GM23338 (cell line): ENCODE data around the gene ABCD1. TPM values are rescaled to one million over a fixed set of nuclear protein-coding genes. Genes with fewer than 3 reads are reported as not detected.

Source experiments
- ATAC-seq: fragments of 200-7000 bp; cut with Tn5 transposase; 3 replicates; pipeline ENCODE4 v1.9.1; 2020
- DNase-seq: peaks from one replicate; pipeline ENCODE4 v3.0.0-alpha.2; 2015; ENCODE audit warnings: low spot score
- H2AFZ ChIP-seq: fragments of 200-600 bp; sonication (generic); 2 replicates; pipeline ENCODE4 v1.8.0; 2016; ENCODE audit warnings: antibody characterized with exemption, mild to moderate bottlenecking, moderate library complexity
- H3F3A ChIP-seq: fragments of 200-600 bp; sonication (generic); replicated peaks from 2 replicates; pipeline ENCODE4 v1.8.0; 2017; ENCODE audit warnings: antibody characterized with exemption, mixed run types, low read depth
- H3K27ac ChIP-seq: fragments of 200-600 bp; sonication (generic); 2 replicates; pipeline ENCODE4 v1.6.1; 2016; ENCODE audit warnings: low read depth
- H3K27me3 ChIP-seq: fragments of 200-600 bp; sonication (generic); 2 replicates; pipeline ENCODE4 v1.8.0; 2016; ENCODE audit warnings: mild to moderate bottlenecking, mixed run types, moderate library complexity; ENCODE audit not compliant: insufficient read depth
- H3K36me3 ChIP-seq: fragments of 200-600 bp; sonication (generic); 2 replicates; pipeline ENCODE4 v1.8.0; 2016; ENCODE audit warnings: mild to moderate bottlenecking; ENCODE audit not compliant: insufficient read depth
- H3K4me1 ChIP-seq: fragments of 200-600 bp; sonication (generic); 2 replicates; pipeline ENCODE4 v1.8.0; 2016; ENCODE audit warnings: mild to moderate bottlenecking, moderate library complexity; ENCODE audit not compliant: insufficient read depth
- H3K4me2 ChIP-seq: fragments of 200-600 bp; sonication (generic); 2 replicates; pipeline ENCODE4 v1.7.1; 2017; ENCODE audit warnings: mixed run types
- H3K4me3 ChIP-seq: fragments of 200-600 bp; sonication (generic); 2 replicates; pipeline ENCODE4 v1.6.1; 2016; ENCODE audit warnings: mixed run types
- H3K79me2 ChIP-seq: fragments of 200-600 bp; sonication (generic); replicated peaks from 2 replicates; pipeline ENCODE4 v1.8.0; 2017; ENCODE audit warnings: mild to moderate bottlenecking; ENCODE audit not compliant: insufficient read depth
- H3K9me2 ChIP-seq: fragments of 200-600 bp; sonication (generic); 2 replicates; pipeline ENCODE4 v1.8.0; 2017; ENCODE audit not compliant: insufficient read depth
- H4K20me1 ChIP-seq: fragments of 200-600 bp; sonication (generic); replicated peaks from 2 replicates; pipeline ENCODE4 v1.8.0; 2017; ENCODE audit warnings: mild to moderate bottlenecking; ENCODE audit not compliant: insufficient read depth
- H3K27ac Mint-ChIP-seq: 2 replicates; pipeline ENCODE4 v1.8.0; 2020; ENCODE audit warnings: inconsistent platforms, mild to moderate bottlenecking, moderate library complexity, mixed read lengths
- H3K27me3 Mint-ChIP-seq: 3 replicates; pipeline ENCODE4 v1.8.0; 2022; ENCODE audit warnings: low read depth, mild to moderate bottlenecking, moderate library complexity, mixed read lengths, inconsistent platforms; ENCODE audit not compliant: insufficient read depth, poor library complexity
- H3K36me3 Mint-ChIP-seq: 3 replicates; pipeline ENCODE4 v1.8.0; 2021; ENCODE audit warnings: low read depth, mild to moderate bottlenecking, inconsistent platforms, moderate library complexity, mixed read lengths
- H3K4me1 Mint-ChIP-seq: 3 replicates; pipeline ENCODE4 v1.8.0; 2020; ENCODE audit warnings: mild to moderate bottlenecking, inconsistent platforms, mixed read lengths
- H3K4me3 Mint-ChIP-seq: 3 replicates; pipeline ENCODE4 v1.8.0; 2021; ENCODE audit warnings: moderate library complexity, mild to moderate bottlenecking, inconsistent platforms, mixed read lengths
- H3K9me3 Mint-ChIP-seq: 3 replicates; pipeline ENCODE4 v1.8.0; 2020; ENCODE audit warnings: moderate library complexity, mild to moderate bottlenecking, inconsistent platforms, mixed read lengths
- CREB1 ChIP-seq: fragments of 250-450 bp; sonication (Bioruptor Pico); IDR thresholded peaks from 2 replicates; pipeline ENCODE4 v1.5.0; 2020; ENCODE audit warnings: low read depth, mild to moderate bottlenecking, moderate library complexity
- CTCF ChIP-seq, 2 experiments: fragments of 200-600 bp in 1 of 2; sonication (generic) in 1 of 2; conservative IDR thresholded peaks; 2 replicates each; pipeline versions ENCODE4 v1.5.1 to v1.6.1; 2016 to 2017; ENCODE audit warnings: antibody characterized with exemption in 2 of 2, low read depth in 2 of 2, mild to moderate bottlenecking in 2 of 2, moderate library complexity in 1 of 2
- ETS1 ChIP-seq: IDR thresholded peaks from 2 replicates; pipeline ENCODE4 v1.6.1; 2016; ENCODE audit warnings: antibody characterized with exemption
- EZH2 ChIP-seq: fragments of 200-600 bp; sonication (generic); IDR thresholded peaks from one replicate; pipeline ENCODE4 v1.8.0; 2017; ENCODE audit warnings: antibody characterized with exemption, mild to moderate bottlenecking, low read depth; ENCODE audit not compliant: unreplicated experiment
- EZH2phosphoT487 ChIP-seq: fragments of 200-600 bp; sonication (generic); IDR thresholded peaks from one replicate; pipeline ENCODE4 v1.8.1; 2018; ENCODE audit warnings: antibody characterized with exemption; ENCODE audit not compliant: unreplicated experiment
- JUNB ChIP-seq: IDR thresholded peaks from one replicate; pipeline ENCODE4 v1.6.1; 2016; ENCODE audit warnings: antibody characterized with exemption; ENCODE audit not compliant: unreplicated experiment
- NANOG ChIP-seq: IDR thresholded peaks from 2 replicates; pipeline ENCODE4 v1.6.1; 2016; ENCODE audit warnings: antibody characterized with exemption, borderline replicate concordance
- POLR2AphosphoS5 ChIP-seq: IDR thresholded peaks from 2 replicates; pipeline ENCODE4 v1.6.1; 2016; ENCODE audit warnings: antibody characterized with exemption, low read depth
- REST ChIP-seq: IDR thresholded peaks from one replicate; pipeline ENCODE4 v1.6.1; 2018; ENCODE audit warnings: antibody characterized with exemption; ENCODE audit not compliant: unreplicated experiment
- STAT1 ChIP-seq: IDR thresholded peaks from one replicate; pipeline ENCODE4 v1.6.1; 2016; ENCODE audit warnings: antibody characterized with exemption; ENCODE audit not compliant: unreplicated experiment
- ZNF114 ChIP-seq: fragments of 250-450 bp; sonication (Bioruptor Pico); IDR thresholded peaks from 2 replicates; pipeline ENCODE4 v1.5.0; 2020; ENCODE audit warnings: mild to moderate bottlenecking, moderate library complexity
- ZNF331 ChIP-seq: fragments of 250-450 bp; sonication (Bioruptor Pico); IDR thresholded peaks from 2 replicates; pipeline ENCODE4 v1.5.0; 2020; ENCODE audit warnings: low read depth, mild to moderate bottlenecking, moderate library complexity
- polyA plus RNA-seq: library from polyadenylated mRNA; unstranded; fragments of >200 nt; fragmentation: Nextera tagmentation; extraction: Ambion mirVana; gene quantifications from 2 replicates; pipeline ENCODE4 v1.2.1, GENCODE V29; 2016
- total RNA-seq: library from RNA; depleted of rRNA; stranded (reverse); fragments of >200 nt; shearing (Covaris generic); gene quantifications from 2 replicates; pipeline ENCODE4 v1.2.3, GENCODE V29; 2014

ABCD1 gene
- total and polyA plus RNA-seq, 2 experiments from 2014 or later = 2.4 to 8.9 TPM

- TF ChIP-seq CTCF (conservative IDR thresholded peaks at IDR 0.05; ENCODE audit: low read depth in 2 of 2) (no peak), NANOG (no peak), POLR2AphosphoS5 (no peak), ZNF114 (CRISPR knock-in tag) (no peak)
These were observed 32.7 kb upstream of the ABCD1 start (continued) for GRCh38 chrX:153692003-153692402.

- no peaks in the 10 kb centered on the region for H3F3A ChIP-seq
- H3K4me3 ChIP-seq = no peak overlapping the region
- no peaks in the 10 kb centered on the region for H3K4me1 ChIP-seq
- H2AFZ ChIP-seq = no peak overlapping the region
- H3K4me3 Mint-ChIP-seq = no peak overlapping the region
- no peaks in the 10 kb centered on the region for H3K36me3 ChIP-seq
- no peak overlapping the region for H3K27ac ChIP-seq
- H4K20me1 ChIP-seq = no peaks in the 10 kb centered on the region
- no peaks in the 10 kb centered on the region for H3K79me2 ChIP-seq
- H3K36me3 Mint-ChIP-seq = peaks cover 22% of the 10 kb centered on the region; the same call in 2 of the 3 replicates
- peaks cover 2% of the 10 kb centered on the region for H3K27me3 Mint-ChIP-seq
- ATAC-seq = no peak
- H3K27me3 ChIP-seq = no peaks in the 10 kb centered on the region
- no peaks in the 10 kb centered on the region; the same call in 2 of the 3 replicates for H3K4me1 Mint-ChIP-seq
- H3K27ac Mint-ChIP-seq = no peak overlapping the region
- DNase-seq = no peak
- no peaks in the 10 kb centered on the region for H3K9me2 ChIP-seq
- H3K9me3 Mint-ChIP-seq = peaks cover 3% of the 10 kb centered on the region; the same call in 1 of the 3 replicates
- H3K4me2 ChIP-seq = no peak overlapping the region
- TF ChIP-seq EZH2 (no peak), POLR2AphosphoS5 (no peak), EZH2phosphoT487 (no peak), ZNF114 (CRISPR knock-in tag) (no peak), REST (no peak), ZNF331 (CRISPR knock-in tag) (no peak), CTCF (conservative IDR thresholded peaks at IDR 0.05; ENCODE audit: low read depth in 2 of 2) (no peak), CREB1 (no peak), STAT1 (no peak), ETS1 (no peak), NANOG (no peak), JUNB (no peak)
These were observed 32.0 kb upstream of the ABCD1 start for GRCh38 chrX:153692611-153693156.
